Breast epithelium (tissue), 4 donors: Measurements from ENCODE around the gene TAX1BP3. TPM values are rescaled to one million over a fixed set of nuclear protein-coding genes. Genes with fewer than 3 reads are reported as not detected.

ENCODE experiments used
- DNase-seq, 2 donors: peaks; one replicate each; pipeline ENCODE4 v3.0.0-alpha.2; 2019; ENCODE audit warnings: low spot score in 2 of 2
- H3K27ac ChIP-seq, 2 donors: fragments of 200-600 bp; sonication (generic) in 1 of 2; one replicate each; pipeline ENCODE4 v1.5.1; 2016 to 2019; ENCODE audit warnings: mild to moderate bottlenecking in 1 of 2
- H3K27me3 ChIP-seq, 2 donors: fragments of 200-600 bp; sonication (generic) in 1 of 2; one replicate each; pipeline versions ENCODE4 v1.5.1 to v1.6.0; 2017 to 2019; ENCODE audit warnings: control low read depth in 1 of 2, mild to moderate bottlenecking in 1 of 2
- H3K36me3 ChIP-seq: fragments of 200-600 bp; one replicate; pipeline ENCODE4 v1.5.1; 2019
- H3K4me1 ChIP-seq, 2 donors: fragments of 200-600 bp; sonication (generic); one replicate each; pipeline ENCODE4 v1.5.1; 2016 to 2019; ENCODE audit warnings: control low read depth in 1 of 2
- H3K4me3 ChIP-seq, 3 donors: fragments of 200-600 bp; sonication (generic); 1 replicate in 2 of 3; 2 replicates in 1 of 3; pipeline ENCODE4 v1.5.1; 2016 to 2019; ENCODE audit warnings: mild to moderate bottlenecking in 3 of 3, moderate library complexity in 2 of 3
- H3K9me3 ChIP-seq, 2 donors: fragments of 200-600 bp; sonication (generic) in 1 of 2; one replicate each; pipeline ENCODE4 v1.5.1; 2016 to 2019; ENCODE audit warnings: control low read depth in 1 of 2
- CTCF ChIP-seq, 3 donors: fragments of 450-650 bp; IDR thresholded peaks; one replicate each; pipeline ENCODE4 v1.5.1; 2016 to 2017; ENCODE audit warnings: antibody characterized with exemption in 3 of 3, mild to moderate bottlenecking in 3 of 3, moderate library complexity in 3 of 3
- POLR2A ChIP-seq: fragments of 450-650 bp; IDR thresholded peaks from one replicate; pipeline ENCODE4 v1.6.1; 2016; ENCODE audit warnings: antibody characterized with exemption, mild to moderate bottlenecking, moderate library complexity
- POLR2AphosphoS5 ChIP-seq, 3 donors: sonication (generic); formaldehyde crosslinking; IDR thresholded peaks; one replicate each; pipeline ENCODE4 v1.6.1; 2017; ENCODE audit warnings: antibody characterized with exemption in 3 of 3
- intact Hi-C: fragments of 100-400 bp; cut with DNase I; formaldehyde crosslinking; loops from one replicate; pipeline ENCODE4 v1.15.1; 2023; ENCODE audit warnings: low total_unique reads
- total RNA-seq, 3 donors: library from RNA; depleted of rRNA; stranded (reverse); fragments of >200 nt; gene quantifications; one replicate each; pipeline ENCODE4 v1.1.0, GENCODE V29; 2016

Gene TAX1BP3
- total RNA-seq, 3 donors from 2014 or later, result 79.6 to 134 (median 107) TPM

GRCh38 chr17:3695723-3696411 is 27.5 kb upstream of the TAX1BP3 start, which contains the start of gene P2RX5:
Gene P2RX5 (minus strand): TSS chr17:3696155. CDS start chr17:3696005, 150 bp downstream.
- Histone ChIP-seq H3K4me1 (peaks cover 0 to 4% of the 10 kb centered on the region in 2 donors), H3K4me3 (peak within 1 kb of the TSS; percentile 30 to 68 (median 49)), H3K27me3 (peaks cover 8 to 58% of the 10 kb centered on the region in 2 donors), H3K36me3 (no peaks in the 10 kb centered on the region), H3K9me3 (peaks cover 0 to 10% of the 10 kb centered on the region in 2 donors), H3K27ac (no peak within 1 kb of the TSS)
- intact Hi-C loops, result no loop called here
- TF ChIP-seq POLR2AphosphoS5 (IDR thresholded peaks at IDR 0.05), result no peak
- TF ChIP-seq POLR2A, result no peak
- no peak for TF ChIP-seq CTCF (IDR thresholded peaks at IDR 0.05)
- no peak for DNase-seq

- H3K4me3 ChIP-seq, result peak overlapping the region; percentile 30 to 68 (median 49)
- no peak for DNase-seq
- peaks cover 0 to 10% of the 10 kb centered on the region in 2 donors for H3K9me3 ChIP-seq
- peaks cover 8 to 64% of the 10 kb centered on the region in 2 donors for H3K27me3 ChIP-seq
- H3K27ac ChIP-seq, result no peak overlapping the region
- H3K4me1 ChIP-seq, result peaks cover 0 to 4% of the 10 kb centered on the region in 2 donors
- TF ChIP-seq CTCF (IDR thresholded peaks at IDR 0.05), result no peak
- no peak for TF ChIP-seq POLR2A
- no peak for TF ChIP-seq POLR2AphosphoS5 (IDR thresholded peaks at IDR 0.05)
- intact Hi-C loops, result no loop called here
- H3K36me3 ChIP-seq, result no peaks in the 10 kb centered on the region
These were observed 26.8 kb upstream of the TAX1BP3 start for GRCh38 chr17:3695129-3695722.

- Histone ChIP-seq H3K27ac (no peak overlapping the region), H3K4me3 (no peak overlapping the region), H3K4me1 (peaks cover 0 to 4% of the 10 kb centered on the region in 2 donors), H3K9me3 (peaks cover 0 to 10% of the 10 kb centered on the region in 2 donors), H3K36me3 (no peaks in the 10 kb centered on the region), H3K27me3 (peaks cover 8 to 68% of the 10 kb centered on the region in 2 donors)
- TF ChIP-seq POLR2A (no peak), POLR2AphosphoS5 (IDR thresholded peaks at IDR 0.05) (no peak), CTCF (IDR thresholded peaks at IDR 0.05) (no peak)
- intact Hi-C loops, result no loop called here
- no peak for DNase-seq
These were observed 25.5 kb upstream of the TAX1BP3 start for GRCh38 chr17:3693829-3694231.

- peaks cover 0 to 4% of the 10 kb centered on the region in 2 donors for H3K4me1 ChIP-seq
- no peak for DNase-seq
- intact Hi-C loops, result no loop called here
- no peak for TF ChIP-seq POLR2A
- TF ChIP-seq POLR2AphosphoS5 (IDR thresholded peaks at IDR 0.05), result no peak
- TF ChIP-seq CTCF (IDR thresholded peaks at IDR 0.05), result no peak
- no peaks in the 10 kb centered on the region for H3K36me3 ChIP-seq
- H3K27ac ChIP-seq, result no peak overlapping the region
- H3K27me3 ChIP-seq, result peaks cover 8 to 75% of the 10 kb centered on the region in 2 donors
- no peak overlapping the region for H3K4me3 ChIP-seq
- H3K9me3 ChIP-seq, result peaks cover 0 to 5% of the 10 kb centered on the region in 2 donors
These were observed 24.8 kb upstream of the TAX1BP3 start for GRCh38 chr17:3693141-3693540.

- no peak for TF ChIP-seq POLR2AphosphoS5 (IDR thresholded peaks at IDR 0.05)
- TF ChIP-seq CTCF (IDR thresholded peaks at IDR 0.05), result no peak
- TF ChIP-seq POLR2A, result no peak
- Histone ChIP-seq H3K27me3 (peaks cover 8 to 75% of the 10 kb centered on the region in 2 donors), H3K27ac (no peak overlapping the region), H3K9me3 (no peaks in the 10 kb centered on the region), H3K36me3 (no peaks in the 10 kb centered on the region), H3K4me1 (peaks cover 0 to 4% of the 10 kb centered on the region in 2 donors), H3K4me3 (no peak overlapping the region)
- DNase-seq, result no peak
- intact Hi-C loops, result no loop called here
These were observed 24.0 kb upstream of the TAX1BP3 start for GRCh38 chr17:3692346-3692745.
